ENCODE results near the gene MFAP5. TPM values are rescaled to one million over a fixed set of nuclear protein-coding genes. Genes with fewer than 3 reads are reported as not detected.
"Not testable (repeated sequence)": the region's sequence is repeated elsewhere in the genome, so short reads cannot be mapped to it uniquely, and the experiment has no call there.

The MFAP5 gene
- polyA plus RNA-seq, 1 donor, result 7.6 TPM

GRCh38 chr12:8648576-8649205 is 13.9 kb downstream of the MFAP5 start:
- no peak overlapping the region for H3K4me3 ChIP-seq (ENCODE audit: low read length)
- 100% methylated on average over 1 of the region's 8 CpGs for WGBS (ENCODE audit: insufficient coverage, low lambda C conversion rate)
- no peak for DNase-seq
- no peaks in the 10 kb centered on the region for H3K4me1 ChIP-seq (ENCODE audit: control insufficient read depth, insufficient read depth, low read length)
- H3K27ac ChIP-seq (ENCODE audit: low read length), result no peak overlapping the region
- no peaks in the 10 kb centered on the region for H3K36me3 ChIP-seq (ENCODE audit: control insufficient read depth, insufficient read depth, low read length)
- no peaks in the 10 kb centered on the region for H3K27me3 ChIP-seq (ENCODE audit: control insufficient read depth, insufficient read depth, low read length)
- H3K9me3 ChIP-seq (ENCODE audit: control insufficient read depth, low read depth, low read length), result peaks cover 4% of the 10 kb centered on the region

GRCh38 chr12:8647968-8648367 is 14.7 kb downstream of the MFAP5 start:
- 100% methylated on average over 1 of the region's 5 CpGs for WGBS (ENCODE audit: insufficient coverage, low lambda C conversion rate)
- no peak for DNase-seq
- H3K4me1 ChIP-seq (ENCODE audit: control insufficient read depth, insufficient read depth, low read length), result no peaks in the 10 kb centered on the region
- peaks cover 4% of the 10 kb centered on the region for H3K9me3 ChIP-seq (ENCODE audit: control insufficient read depth, low read depth, low read length)
- no peaks in the 10 kb centered on the region for H3K36me3 ChIP-seq (ENCODE audit: control insufficient read depth, insufficient read depth, low read length)
- no peak overlapping the region for H3K27ac ChIP-seq (ENCODE audit: low read length)
- no peak overlapping the region for H3K4me3 ChIP-seq (ENCODE audit: low read length)
- H3K27me3 ChIP-seq (ENCODE audit: control insufficient read depth, insufficient read depth, low read length), result no peaks in the 10 kb centered on the region

- Histone ChIP-seq H3K4me3 (ENCODE audit: low read length) (no peak overlapping the region), H3K4me1 (ENCODE audit: control insufficient read depth, insufficient read depth, low read length) (no peaks in the 10 kb centered on the region), H3K27me3 (ENCODE audit: control insufficient read depth, insufficient read depth, low read length) (no peaks in the 10 kb centered on the region), H3K36me3 (ENCODE audit: control insufficient read depth, insufficient read depth, low read length) (no peaks in the 10 kb centered on the region), H3K9me3 (ENCODE audit: control insufficient read depth, low read depth, low read length) (peaks cover 4% of the 10 kb centered on the region), H3K27ac (ENCODE audit: low read length) (no peak overlapping the region)
- DNase-seq, result no peak
- WGBS (ENCODE audit: insufficient coverage, low lambda C conversion rate), result 67% methylated on average over 1 of the region's 5 CpGs
Measured at GRCh38 chr12:8644345-8645248, 18.0 kb downstream of the MFAP5 start.

GRCh38 chr12:8642775-8643174 is 19.9 kb downstream of the MFAP5 start:
- DNase-seq, result no peak
- H3K9me3 ChIP-seq (ENCODE audit: control insufficient read depth, low read depth, low read length), result peaks cover 2% of the 10 kb centered on the region
- no peak overlapping the region for H3K4me3 ChIP-seq (ENCODE audit: low read length)
- H3K4me1 ChIP-seq (ENCODE audit: control insufficient read depth, insufficient read depth, low read length), result no peaks in the 10 kb centered on the region
- 100% methylated on average over 1 of the region's 1 CpG for WGBS (ENCODE audit: insufficient coverage, low lambda C conversion rate)
- H3K27ac ChIP-seq (ENCODE audit: low read length), result no peak overlapping the region
- no peaks in the 10 kb centered on the region for H3K27me3 ChIP-seq (ENCODE audit: control insufficient read depth, insufficient read depth, low read length)
- H3K36me3 ChIP-seq (ENCODE audit: control insufficient read depth, insufficient read depth, low read length), result no peaks in the 10 kb centered on the region

GRCh38 chr12:8639936-8640335 is 22.7 kb downstream of the MFAP5 start:
- H3K27me3 ChIP-seq (ENCODE audit: control insufficient read depth, insufficient read depth, low read length), result no peaks in the 10 kb centered on the region
- H3K36me3 ChIP-seq (ENCODE audit: control insufficient read depth, insufficient read depth, low read length), result no peaks in the 10 kb centered on the region
- H3K4me1 ChIP-seq (ENCODE audit: control insufficient read depth, insufficient read depth, low read length), result no peaks in the 10 kb centered on the region
- no CpG with 5 or more reads among the region's 2 CpGs for WGBS (ENCODE audit: insufficient coverage, low lambda C conversion rate)
- no peak overlapping the region for H3K4me3 ChIP-seq (ENCODE audit: low read length)
- no peak overlapping the region for H3K27ac ChIP-seq (ENCODE audit: low read length)
- H3K9me3 ChIP-seq (ENCODE audit: control insufficient read depth, low read depth, low read length), result no peaks in the 10 kb centered on the region
- no peak for DNase-seq

GRCh38 chr12:8638951-8639350 is 23.7 kb downstream of the MFAP5 start:
- no peaks in the 10 kb centered on the region for H3K27me3 ChIP-seq (ENCODE audit: control insufficient read depth, insufficient read depth, low read length)

GRCh38 chr12:8637666-8638065 is 25.0 kb downstream of the MFAP5 start:
- Histone ChIP-seq H3K27ac (ENCODE audit: low read length) (no peak overlapping the region), H3K27me3 (ENCODE audit: control insufficient read depth, insufficient read depth, low read length) (no peaks in the 10 kb centered on the region), H3K36me3 (ENCODE audit: control insufficient read depth, insufficient read depth, low read length) (no peaks in the 10 kb centered on the region), H3K4me3 (ENCODE audit: low read length) (no peak overlapping the region), H3K4me1 (ENCODE audit: control insufficient read depth, insufficient read depth, low read length) (no peaks in the 10 kb centered on the region), H3K9me3 (ENCODE audit: control insufficient read depth, low read depth, low read length) (no peaks in the 10 kb centered on the region)
- no CpG with 5 or more reads among the region's 4 CpGs for WGBS (ENCODE audit: insufficient coverage, low lambda C conversion rate)
- no peak for DNase-seq

More at GRCh38 chr12:8638951-8639350, 23.7 kb downstream of the MFAP5 start:
- no peak for DNase-seq
- no CpG with 5 or more reads among the region's 4 CpGs for WGBS (ENCODE audit: insufficient coverage, low lambda C conversion rate)
- no peaks in the 10 kb centered on the region for H3K4me1 ChIP-seq (ENCODE audit: control insufficient read depth, insufficient read depth, low read length)
- no peaks in the 10 kb centered on the region for H3K36me3 ChIP-seq (ENCODE audit: control insufficient read depth, insufficient read depth, low read length)
- H3K27ac ChIP-seq (ENCODE audit: low read length), result no peak overlapping the region
- H3K9me3 ChIP-seq (ENCODE audit: control insufficient read depth, low read depth, low read length), result no peaks in the 10 kb centered on the region
- no peak overlapping the region for H3K4me3 ChIP-seq (ENCODE audit: low read length)

GRCh38 chr12:8637244-8637643 is 25.4 kb downstream of the MFAP5 start:
- H3K4me3 ChIP-seq (ENCODE audit: low read length), result no peak overlapping the region
- DNase-seq, result no peak
- H3K4me1 ChIP-seq (ENCODE audit: control insufficient read depth, insufficient read depth, low read length), result no peaks in the 10 kb centered on the region
- H3K27me3 ChIP-seq (ENCODE audit: control insufficient read depth, insufficient read depth, low read length), result no peaks in the 10 kb centered on the region
- H3K9me3 ChIP-seq (ENCODE audit: control insufficient read depth, low read depth, low read length), result no peaks in the 10 kb centered on the region
- 100% methylated on average over 1 of the region's 7 CpGs for WGBS (ENCODE audit: insufficient coverage, low lambda C conversion rate)
- H3K36me3 ChIP-seq (ENCODE audit: control insufficient read depth, insufficient read depth, low read length), result no peaks in the 10 kb centered on the region
- no peak overlapping the region for H3K27ac ChIP-seq (ENCODE audit: low read length)

- DNase-seq, result no peak
- H3K36me3 ChIP-seq (ENCODE audit: control insufficient read depth, insufficient read depth, low read length), result no peaks in the 10 kb centered on the region
- H3K27me3 ChIP-seq (ENCODE audit: control insufficient read depth, insufficient read depth, low read length), result no peaks in the 10 kb centered on the region
- H3K27ac ChIP-seq (ENCODE audit: low read length), result no peak overlapping the region
- 40% methylated on average over 1 of the region's 5 CpGs for whole genome bisulfite sequencing (ENCODE audit: insufficient coverage, low lambda C conversion rate)
- no peaks in the 10 kb centered on the region for H3K4me1 ChIP-seq (ENCODE audit: control insufficient read depth, insufficient read depth, low read length)
- H3K9me3 ChIP-seq (ENCODE audit: control insufficient read depth, low read depth, low read length), result no peaks in the 10 kb centered on the region
- H3K4me3 ChIP-seq (ENCODE audit: low read length), result no peak overlapping the region
Measured at GRCh38 chr12:8636581-8636980, 26.0 kb downstream of the MFAP5 start.

- not testable (repeated sequence) for H3K4me1 ChIP-seq (ENCODE audit: control insufficient read depth, insufficient read depth, low read length); H3K27ac ChIP-seq (ENCODE audit: low read length); H3K36me3 ChIP-seq (ENCODE audit: control insufficient read depth, insufficient read depth, low read length); DNase-seq; H3K9me3 ChIP-seq (ENCODE audit: control insufficient read depth, low read depth, low read length); H3K27me3 ChIP-seq (ENCODE audit: control insufficient read depth, insufficient read depth, low read length); H3K4me3 ChIP-seq (ENCODE audit: low read length)
- WGBS (ENCODE audit: insufficient coverage, low lambda C conversion rate), result no CpG with 5 or more reads among the region's 8 CpGs
Measured at GRCh38 chr12:8636007-8636346, 26.6 kb downstream of the MFAP5 start.
